KMS-11 (cell line): ENCODE data around the gene CRB2.

Experiments
- H2AFZ ChIP-seq: fragments of 200-600 bp; sonication (generic); 2 replicates; pipeline ENCODE4 v1.6.1; 2016; ENCODE audit warnings: antibody characterized with exemption, mixed run types, low read depth
- H3K27ac ChIP-seq: fragments of 200-600 bp; sonication (generic); 2 replicates; pipeline ENCODE4 v1.6.1; 2016; ENCODE audit warnings: mild to moderate bottlenecking, mixed run types
- H3K27me3 ChIP-seq: fragments of 200-600 bp; sonication (generic); 2 replicates; pipeline ENCODE4 v1.6.1; 2017; ENCODE audit warnings: mild to moderate bottlenecking, low read depth, mixed run types, moderate library complexity; ENCODE audit not compliant: insufficient read depth
- H3K36me3 ChIP-seq: fragments of 200-600 bp; sonication (generic); 2 replicates; pipeline ENCODE4 v1.6.1; 2017; ENCODE audit warnings: mild to moderate bottlenecking, mixed run types; ENCODE audit not compliant: insufficient read depth
- H3K4me1 ChIP-seq: fragments of 200-600 bp; sonication (generic); 2 replicates; pipeline ENCODE4 v1.6.1; 2016; ENCODE audit warnings: mild to moderate bottlenecking, low read depth, mixed run types; ENCODE audit not compliant: poor library complexity, severe bottlenecking
- H3K4me2 ChIP-seq: fragments of 200-600 bp; sonication (generic); 2 replicates; pipeline ENCODE4 v1.7.0; 2016; ENCODE audit warnings: mild to moderate bottlenecking, mixed run types
- H3K4me3 ChIP-seq: fragments of 200-600 bp; sonication (generic); IDR thresholded peaks from 2 replicates; pipeline ENCODE4 v1.6.1; 2017; ENCODE audit warnings: low read depth, low read length, mixed read lengths; ENCODE audit not compliant: insufficient read depth
- H3K79me2 ChIP-seq: fragments of 200-600 bp; sonication (generic); 2 replicates; pipeline ENCODE4 v1.6.1; 2016; ENCODE audit warnings: low read depth, mixed run types; ENCODE audit not compliant: insufficient read depth
- H3K9ac ChIP-seq: fragments of 200-600 bp; sonication (generic); 2 replicates; pipeline ENCODE4 v1.6.1; 2016; ENCODE audit warnings: mild to moderate bottlenecking, mixed run types
- H4K20me1 ChIP-seq: fragments of 200-600 bp; sonication (generic); 2 replicates; pipeline ENCODE4 v1.6.1; 2016; ENCODE audit warnings: mild to moderate bottlenecking, mixed run types; ENCODE audit not compliant: insufficient read depth
- TF ChIP-seq, protein P1 (sequence below): fragments of 200-600 bp; sonication (generic); conservative IDR thresholded peaks from 2 replicates; pipeline ENCODE4 v1.6.1; 2017; ENCODE audit warnings: low read depth, mild to moderate bottlenecking, antibody characterized with exemption, low read length, moderate library complexity, mixed read lengths

Gene CRB2

DNA sequence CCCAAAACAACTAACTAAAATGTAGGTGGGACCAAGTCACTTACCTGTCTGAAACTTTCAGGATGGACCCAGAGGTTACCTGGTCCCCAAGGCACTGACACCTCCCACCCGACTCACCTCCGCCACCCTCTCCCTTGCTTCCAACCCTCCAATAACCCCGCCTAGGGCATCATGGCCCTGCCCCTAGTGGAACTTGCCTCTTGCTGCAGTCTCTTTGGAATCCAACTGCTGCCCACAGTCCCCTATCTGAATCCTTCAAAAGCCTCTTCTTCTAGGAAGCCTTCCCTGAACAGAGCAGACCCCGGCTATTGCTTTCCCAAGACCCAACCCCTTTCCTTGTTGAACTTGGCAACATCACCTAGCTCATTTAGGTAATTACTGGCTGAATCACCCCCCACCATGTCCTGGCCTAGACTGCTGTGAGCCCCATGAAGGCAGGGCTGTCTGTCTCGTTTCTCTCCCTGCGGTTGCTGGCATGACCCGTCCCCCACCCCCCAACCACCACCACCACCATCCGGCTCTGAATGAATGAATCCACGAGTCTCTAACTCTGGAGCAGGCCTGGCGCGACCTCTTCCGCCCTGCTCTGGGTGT, 9.4 kb downstream of the CRB2 start:
- H4K20me1 ChIP-seq, result no peaks in the 10 kb centered on the region
- no peaks in the 10 kb centered on the region for H3K79me2 ChIP-seq
- H3K4me3 ChIP-seq, result no peak overlapping the region
- no peak overlapping the region for H3K4me2 ChIP-seq
- H3K4me1 ChIP-seq, result peaks cover 2% of the 10 kb centered on the region
- H3K27ac ChIP-seq, result no peak overlapping the region
- no peaks in the 10 kb centered on the region for H3K36me3 ChIP-seq
- no peak overlapping the region for H3K9ac ChIP-seq
- H3K27me3 ChIP-seq, result peaks cover 12% of the 10 kb centered on the region; the same call in 1 of the 2 replicates
- TF ChIP-seq, protein P1, sequence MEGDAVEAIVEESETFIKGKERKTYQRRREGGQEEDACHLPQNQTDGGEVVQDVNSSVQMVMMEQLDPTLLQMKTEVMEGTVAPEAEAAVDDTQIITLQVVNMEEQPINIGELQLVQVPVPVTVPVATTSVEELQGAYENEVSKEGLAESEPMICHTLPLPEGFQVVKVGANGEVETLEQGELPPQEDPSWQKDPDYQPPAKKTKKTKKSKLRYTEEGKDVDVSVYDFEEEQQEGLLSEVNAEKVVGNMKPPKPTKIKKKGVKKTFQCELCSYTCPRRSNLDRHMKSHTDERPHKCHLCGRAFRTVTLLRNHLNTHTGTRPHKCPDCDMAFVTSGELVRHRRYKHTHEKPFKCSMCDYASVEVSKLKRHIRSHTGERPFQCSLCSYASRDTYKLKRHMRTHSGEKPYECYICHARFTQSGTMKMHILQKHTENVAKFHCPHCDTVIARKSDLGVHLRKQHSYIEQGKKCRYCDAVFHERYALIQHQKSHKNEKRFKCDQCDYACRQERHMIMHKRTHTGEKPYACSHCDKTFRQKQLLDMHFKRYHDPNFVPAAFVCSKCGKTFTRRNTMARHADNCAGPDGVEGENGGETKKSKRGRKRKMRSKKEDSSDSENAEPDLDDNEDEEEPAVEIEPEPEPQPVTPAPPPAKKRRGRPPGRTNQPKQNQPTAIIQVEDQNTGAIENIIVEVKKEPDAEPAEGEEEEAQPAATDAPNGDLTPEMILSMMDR, result 0 out of 2 replicates have a peak, but pooled peaks have one; percentile 19
- H2AFZ ChIP-seq, result no peak overlapping the region

DNA sequence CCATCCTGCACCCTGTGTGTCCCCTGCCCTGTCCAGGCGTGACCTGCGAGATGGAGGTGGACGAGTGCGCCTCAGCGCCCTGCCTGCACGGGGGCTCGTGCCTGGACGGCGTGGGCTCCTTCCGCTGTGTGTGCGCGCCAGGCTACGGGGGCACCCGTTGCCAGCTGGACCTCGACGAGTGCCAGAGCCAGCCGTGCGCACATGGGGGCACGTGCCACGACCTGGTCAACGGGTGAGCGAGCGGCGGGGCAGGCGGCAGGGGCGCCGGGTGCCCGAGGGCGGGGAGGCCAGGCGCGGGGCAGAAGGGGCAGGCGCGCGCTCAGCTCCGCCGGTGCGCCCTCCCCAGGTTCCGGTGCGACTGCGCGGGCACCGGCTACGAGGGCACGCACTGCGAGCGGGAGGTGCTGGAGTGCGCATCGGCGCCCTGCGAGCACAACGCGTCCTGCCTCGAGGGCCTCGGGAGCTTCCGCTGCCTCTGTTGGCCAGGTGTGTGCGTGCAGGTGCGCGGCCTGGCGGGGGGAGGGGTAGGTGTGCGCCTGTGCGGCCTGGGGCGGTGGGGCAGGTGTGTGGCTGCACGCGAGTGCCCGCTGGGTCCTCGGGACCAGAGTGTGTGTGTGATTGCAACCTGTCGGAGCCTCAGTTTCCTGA, 10.0 kb downstream of the CRB2 start:
- H3K9ac ChIP-seq, result no peak overlapping the region
- H3K27me3 ChIP-seq, result peaks cover 12% of the 10 kb centered on the region; the same call in 1 of the 2 replicates
- no peaks in the 10 kb centered on the region for H4K20me1 ChIP-seq
- no peaks in the 10 kb centered on the region for H3K79me2 ChIP-seq
- H3K27ac ChIP-seq, result no peak overlapping the region
- TF ChIP-seq, protein P1, result no peak
- H2AFZ ChIP-seq, result no peak overlapping the region
- H3K4me2 ChIP-seq, result no peak overlapping the region
- H3K4me1 ChIP-seq, result no peaks in the 10 kb centered on the region
- no peak overlapping the region for H3K4me3 ChIP-seq
- no peaks in the 10 kb centered on the region for H3K36me3 ChIP-seq

DNA sequence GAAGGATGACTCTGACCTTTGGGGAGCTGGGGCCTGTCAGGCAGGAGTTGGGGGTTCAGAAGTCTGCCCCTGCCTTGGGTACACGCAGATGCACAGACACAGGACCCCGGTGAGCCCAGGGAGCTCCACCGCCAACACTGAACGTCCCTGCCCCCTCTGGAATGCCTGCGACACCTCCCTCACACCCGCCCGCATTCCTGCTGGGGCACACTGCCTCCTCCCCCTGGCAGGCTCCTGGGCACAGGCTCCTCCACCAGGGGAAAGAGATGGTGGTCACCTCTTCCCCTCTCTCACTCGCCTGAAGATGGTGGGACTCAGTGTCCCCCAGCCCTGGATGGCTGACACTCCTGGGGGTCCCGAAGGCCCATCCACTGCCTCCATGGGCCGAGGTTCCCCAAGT, 12.0 kb downstream of the CRB2 start:
- H3K4me3 ChIP-seq, result no peak overlapping the region
- no peaks in the 10 kb centered on the region for H3K79me2 ChIP-seq
- no peaks in the 10 kb centered on the region for H4K20me1 ChIP-seq
- no peak overlapping the region for H2AFZ ChIP-seq
- no peak overlapping the region for H3K9ac ChIP-seq
- peaks cover 28% of the 10 kb centered on the region for H3K27me3 ChIP-seq
- H3K4me1 ChIP-seq, result no peaks in the 10 kb centered on the region
- no peaks in the 10 kb centered on the region for H3K36me3 ChIP-seq
- TF ChIP-seq, protein P1, result no peak
- no peak overlapping the region for H3K4me2 ChIP-seq
- no peak overlapping the region for H3K27ac ChIP-seq

DNA sequence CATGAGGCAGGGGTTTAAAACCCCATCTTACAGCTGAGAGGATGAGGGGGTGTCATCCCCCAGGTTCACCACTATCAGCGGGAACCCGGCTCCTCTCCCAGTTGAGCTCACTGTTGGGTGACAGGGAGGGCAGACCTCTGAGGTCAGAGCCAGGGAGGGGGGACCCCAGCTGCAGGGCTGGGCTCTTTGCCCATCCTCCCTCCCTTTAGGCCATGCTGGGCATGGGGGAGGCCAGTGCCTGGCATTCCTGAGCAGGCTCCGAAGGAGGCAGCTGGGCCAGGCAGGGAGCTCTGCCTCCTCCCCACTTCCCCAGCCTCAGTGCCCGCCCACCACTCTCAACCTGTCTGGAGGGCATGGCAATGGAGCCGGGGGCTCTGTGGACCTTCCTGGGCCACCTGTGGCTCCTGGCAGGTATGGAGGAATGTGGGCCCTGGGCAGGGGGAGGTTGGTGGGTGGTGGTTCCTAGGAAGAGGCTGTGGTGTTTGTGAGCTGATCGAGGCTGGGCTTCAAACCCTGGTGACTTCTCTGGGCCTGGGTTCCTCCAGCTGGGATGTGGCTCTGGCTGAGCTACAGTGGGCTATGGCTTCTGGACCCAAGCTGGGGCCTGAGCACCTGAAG, 12.6 kb downstream of the CRB2 start:
- no peak overlapping the region for H2AFZ ChIP-seq
- TF ChIP-seq, protein P1, result no peak
- no peaks in the 10 kb centered on the region for H3K79me2 ChIP-seq
- H3K36me3 ChIP-seq, result no peaks in the 10 kb centered on the region
- no peak overlapping the region for H3K4me3 ChIP-seq
- H3K4me2 ChIP-seq, result no peak overlapping the region
- H3K9ac ChIP-seq, result no peak overlapping the region
- peaks cover 28% of the 10 kb centered on the region for H3K27me3 ChIP-seq
- H4K20me1 ChIP-seq, result no peaks in the 10 kb centered on the region
- H3K4me1 ChIP-seq, result no peaks in the 10 kb centered on the region
- H3K27ac ChIP-seq, result no peak overlapping the region
